T-helper 17 cell (primary cell): ENCODE measurements around the gene FOXN1. TPM values are rescaled to one million over a fixed set of nuclear protein-coding genes. Genes with fewer than 3 reads are reported as not detected.

ENCODE experiments used
- ATAC-seq: fragments of 150-1000 bp; cut with Tn5 transposase; 2 replicates; pipeline ENCODE4 v1.10.0; 2021; ENCODE audit warnings: mild to moderate bottlenecking, moderate library complexity
- DNase-seq, 3 donors: peaks; one replicate each; pipeline versions ENCODE4 v3.0.0 to v3.0.0-alpha.2; 2020 to 2021
- H3K9me3 ChIP-seq: one replicate; pipeline ENCODE4 v1.7.0; 2013; ENCODE audit warnings: low read length, mild to moderate bottlenecking; ENCODE audit not compliant: control insufficient read depth, poor library complexity, severe bottlenecking
- H3K27ac Mint-ChIP-seq: one replicate; pipeline ENCODE4 v1.8.0; 2022; ENCODE audit warnings: mild to moderate bottlenecking, moderate library complexity, mixed read lengths
- H3K27me3 Mint-ChIP-seq: one replicate; pipeline ENCODE4 v1.8.0; 2022; ENCODE audit warnings: mixed read lengths
- H3K36me3 Mint-ChIP-seq: one replicate; pipeline ENCODE4 v1.8.0; 2022; ENCODE audit warnings: low read depth, mixed read lengths
- H3K4me1 Mint-ChIP-seq: one replicate; pipeline ENCODE4 v1.8.0; 2022; ENCODE audit warnings: mild to moderate bottlenecking, mixed read lengths
- H3K4me3 Mint-ChIP-seq: one replicate; pipeline ENCODE4 v1.8.0; 2022; ENCODE audit warnings: mild to moderate bottlenecking, moderate library complexity, mixed read lengths
- total RNA-seq, 4 donors: library from RNA in 2 of 4; stranded (reverse) in 2 of 4; gene quantifications; one replicate each; pipeline ENCODE4 v1.2.3 and lab custom pipeline; 2022 to 2026

The FOXN1 gene
- total RNA-seq, 2 donors from 2014 or later, result not detected

DNA sequence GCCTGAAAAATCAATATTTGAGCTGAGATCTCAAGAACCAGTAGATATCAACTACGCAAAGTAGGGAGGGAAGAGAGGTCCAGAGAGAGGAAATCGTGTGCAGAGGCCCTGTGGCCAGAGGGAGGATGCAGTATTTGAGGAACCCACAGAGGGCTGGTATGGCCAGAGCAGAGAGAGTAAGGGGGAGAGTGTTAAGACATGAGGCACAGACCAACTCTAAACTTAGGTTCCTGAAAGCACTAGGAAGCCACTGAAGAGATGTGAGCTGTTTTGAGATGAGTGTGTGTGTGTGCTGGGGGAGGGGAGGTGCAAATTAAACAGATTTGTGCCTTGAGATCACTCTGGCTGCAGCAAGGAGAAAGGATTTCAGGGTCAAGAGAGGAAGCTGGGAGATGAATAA, 21.9 kb upstream of the FOXN1 start:
- DNase-seq (no peak), ATAC-seq (no peak)
- peaks cover 9% of the 10 kb centered on the region for H3K4me1 Mint-ChIP-seq
- H3K27ac Mint-ChIP-seq, result no peak overlapping the region
- H3K9me3 ChIP-seq, result no peaks in the 10 kb centered on the region
- no peak overlapping the region for H3K4me3 Mint-ChIP-seq
- H3K27me3 Mint-ChIP-seq, result peaks cover 27% of the 10 kb centered on the region
- H3K36me3 Mint-ChIP-seq, result peaks cover 3% of the 10 kb centered on the region

DNA sequence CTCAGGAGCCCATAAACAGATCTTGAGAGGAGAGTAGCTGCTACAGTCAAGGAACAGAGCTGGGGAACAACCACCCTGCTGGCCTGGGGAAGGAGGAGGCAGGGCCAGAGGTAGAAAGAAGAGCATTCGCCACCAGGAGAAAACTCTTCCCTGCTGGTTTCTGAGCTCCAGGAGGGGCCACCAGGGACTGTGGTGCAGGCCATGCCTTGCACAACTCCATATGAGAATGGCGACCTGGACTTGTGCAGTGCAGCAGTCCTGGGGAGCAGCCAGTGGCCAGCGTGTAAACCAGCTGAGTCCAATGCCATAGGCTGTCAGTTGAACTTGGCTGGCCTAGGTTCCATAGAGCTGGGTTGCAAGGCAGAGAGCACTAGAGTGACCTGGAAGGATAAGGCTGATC, 21.1 kb upstream of the FOXN1 start:
- H3K27me3 Mint-ChIP-seq, result peaks cover 27% of the 10 kb centered on the region
- no peak overlapping the region for H3K27ac Mint-ChIP-seq
- H3K36me3 Mint-ChIP-seq, result peaks cover 3% of the 10 kb centered on the region
- H3K4me3 Mint-ChIP-seq, result no peak overlapping the region
- DNase-seq, result no peak
- peaks cover 9% of the 10 kb centered on the region for H3K4me1 Mint-ChIP-seq
- H3K9me3 ChIP-seq, result no peaks in the 10 kb centered on the region
- no peak for ATAC-seq

GRCh38 chr17:28487881-28488532, 18.1 kb upstream of the FOXN1 start:
- peaks cover 5% of the 10 kb centered on the region for H3K36me3 Mint-ChIP-seq
- DNase-seq (no peak), ATAC-seq (no peak)
- H3K27me3 Mint-ChIP-seq, result peaks cover 39% of the 10 kb centered on the region
- no peaks in the 10 kb centered on the region for H3K9me3 ChIP-seq
- H3K4me1 Mint-ChIP-seq, result peaks cover 8% of the 10 kb centered on the region
- no peak overlapping the region for H3K27ac Mint-ChIP-seq
- no peak overlapping the region for H3K4me3 Mint-ChIP-seq

DNA sequence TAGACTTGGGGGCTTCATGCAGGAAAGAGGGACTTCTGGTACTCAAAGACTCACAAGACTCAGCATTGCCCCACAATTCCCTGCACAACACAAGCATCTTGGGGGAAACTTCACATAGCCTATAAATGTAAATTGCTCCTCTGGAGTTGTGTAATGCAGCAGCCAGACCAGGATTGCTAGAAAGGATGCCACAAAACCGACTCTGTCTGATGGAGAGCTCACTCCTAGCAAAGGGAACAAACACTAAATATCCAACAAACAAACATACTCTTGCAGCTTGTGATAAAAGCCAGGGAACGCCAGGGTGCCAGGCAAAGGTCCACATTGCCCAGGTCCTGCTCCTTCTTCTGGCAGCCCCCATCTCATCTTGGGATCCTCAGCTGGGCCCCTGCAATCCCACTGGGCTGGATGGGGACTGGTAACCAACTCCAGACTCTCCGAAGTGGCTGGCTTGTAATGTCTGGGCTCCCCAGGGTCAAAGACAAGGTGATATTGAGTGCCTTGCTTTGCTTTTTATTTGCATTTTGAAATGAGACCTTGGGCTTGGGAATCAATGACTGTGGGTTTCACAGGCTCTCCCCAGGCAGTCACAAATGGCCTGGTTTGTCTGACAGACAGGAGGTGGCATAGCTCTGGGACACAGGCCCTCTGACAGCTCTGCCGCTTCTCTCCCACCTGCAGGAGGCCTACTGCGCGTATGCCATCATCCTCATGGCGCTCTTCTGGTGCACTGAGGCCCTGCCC, 17.4 kb upstream of the FOXN1 start:
- peaks cover 43% of the 10 kb centered on the region for H3K27me3 Mint-ChIP-seq
- no peaks in the 10 kb centered on the region for H3K9me3 ChIP-seq
- DNase-seq (no peak), ATAC-seq (no peak)
- peaks cover 5% of the 10 kb centered on the region for H3K36me3 Mint-ChIP-seq
- peaks cover 8% of the 10 kb centered on the region for H3K4me1 Mint-ChIP-seq
- no peak overlapping the region for H3K4me3 Mint-ChIP-seq
- no peak overlapping the region for H3K27ac Mint-ChIP-seq

DNA sequence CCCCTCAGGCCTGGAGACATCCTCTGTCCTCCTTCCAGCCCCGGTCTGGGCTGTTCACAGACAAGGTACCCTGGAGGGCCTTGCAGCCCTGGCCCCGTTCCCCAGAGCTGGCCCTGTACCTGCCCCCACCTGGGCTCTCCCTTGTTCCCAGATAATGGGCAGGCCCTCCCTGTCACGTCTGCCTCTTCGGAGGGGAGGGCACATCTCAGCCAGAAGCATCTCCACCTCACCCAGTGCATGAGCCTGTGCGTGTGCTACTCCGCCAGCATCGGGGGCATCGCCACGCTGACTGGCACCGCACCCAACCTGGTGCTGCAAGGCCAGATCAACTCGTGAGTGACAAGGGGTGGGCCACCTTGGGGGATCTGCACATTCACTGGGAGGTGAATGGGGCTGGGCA, 14.9 kb upstream of the FOXN1 start:
- DNase-seq, result no peak
- Mint-ChIP-seq H3K27me3 (peaks cover 26% of the 10 kb centered on the region), H3K27ac (no peak overlapping the region), H3K4me3 (no peak overlapping the region), H3K4me1 (peaks cover 2% of the 10 kb centered on the region), H3K36me3 (peaks cover 2% of the 10 kb centered on the region)
- no peak for ATAC-seq
- no peaks in the 10 kb centered on the region for H3K9me3 ChIP-seq

- no peak for ATAC-seq
- Mint-ChIP-seq H3K27me3 (peaks cover 24% of the 10 kb centered on the region), H3K4me1 (peaks cover 2% of the 10 kb centered on the region), H3K4me3 (no peak overlapping the region), H3K27ac (no peak overlapping the region), H3K36me3 (peaks cover 2% of the 10 kb centered on the region)
- no peak for DNase-seq
- H3K9me3 ChIP-seq, result no peaks in the 10 kb centered on the region
These were observed 14.3 kb upstream of the FOXN1 start for GRCh38 chr17:28491860-28492259.

DNA sequence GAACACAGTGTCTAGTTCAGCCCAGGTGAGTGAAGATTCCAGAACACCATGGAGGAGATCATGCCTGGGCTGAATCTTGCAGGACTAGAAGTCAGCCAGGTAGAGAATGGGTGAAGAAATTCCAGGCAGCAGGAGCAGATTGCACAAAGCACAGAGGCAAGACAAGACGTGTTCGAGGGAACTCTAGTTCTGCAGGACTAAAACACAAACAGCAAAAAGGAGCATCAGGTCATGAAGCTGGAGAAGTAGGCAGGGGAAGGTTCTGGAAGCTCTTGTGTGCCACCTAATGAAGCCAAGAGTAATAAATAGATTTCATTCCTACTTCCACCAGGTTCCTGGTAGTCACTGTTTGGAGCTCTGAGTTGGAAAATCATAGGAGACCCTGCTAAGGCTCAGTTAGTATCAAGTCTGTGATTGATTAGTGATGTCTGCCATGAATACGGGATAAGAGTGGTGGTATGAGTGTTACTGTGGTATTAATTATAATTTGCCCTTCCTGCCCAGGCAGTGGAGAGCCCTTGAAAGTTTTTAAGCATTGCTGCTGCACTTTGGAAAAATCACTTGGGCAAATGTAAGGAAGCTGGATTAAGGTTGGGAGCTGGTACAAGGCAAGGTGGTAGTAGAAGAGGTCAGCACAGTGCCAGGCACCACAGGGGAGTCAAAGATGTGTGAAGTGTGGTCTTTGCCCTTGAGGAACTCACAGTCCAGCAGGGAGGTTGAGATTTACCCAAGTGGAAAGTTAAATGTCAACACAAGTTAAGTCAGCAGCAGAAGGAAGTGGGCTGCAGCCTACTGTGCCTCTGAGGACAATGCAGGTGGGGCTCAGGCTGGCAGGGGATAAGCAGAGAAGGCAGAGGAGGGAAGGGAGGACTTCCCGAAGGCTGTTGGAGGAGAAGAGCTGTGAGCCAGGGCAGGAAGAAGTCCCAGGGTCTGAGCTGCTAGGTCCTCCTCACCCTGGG, 13.5 kb upstream of the FOXN1 start:
- DNase-seq (no peak), ATAC-seq (no peak)
- Mint-ChIP-seq H3K27ac (no peak overlapping the region), H3K4me3 (no peak overlapping the region), H3K4me1 (peaks cover 2% of the 10 kb centered on the region), H3K36me3 (peaks cover 2% of the 10 kb centered on the region), H3K27me3 (peaks cover 24% of the 10 kb centered on the region)
- no peaks in the 10 kb centered on the region for H3K9me3 ChIP-seq

DNA sequence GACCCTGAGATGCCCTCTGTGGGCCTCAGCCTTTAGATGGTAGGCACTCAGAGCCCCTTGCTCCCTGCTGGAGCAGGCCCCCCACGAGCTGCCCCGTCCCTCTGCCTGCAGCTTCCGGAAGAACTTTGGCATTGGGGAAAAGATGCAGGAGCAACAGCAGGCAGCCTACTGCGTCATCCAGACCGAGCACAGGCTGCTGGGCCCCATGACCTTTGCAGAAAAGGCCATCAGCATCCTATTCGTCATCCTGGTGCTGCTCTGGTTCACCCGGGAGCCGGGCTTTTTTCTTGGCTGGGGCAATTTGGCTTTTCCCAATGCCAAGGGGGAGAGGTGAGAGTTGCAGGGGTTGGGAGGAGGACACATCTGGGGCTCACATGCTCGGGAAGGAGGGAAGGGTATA, 12.7 kb upstream of the FOXN1 start:
- no peak for ATAC-seq
- peaks cover 2% of the 10 kb centered on the region for H3K4me1 Mint-ChIP-seq
- no peaks in the 10 kb centered on the region for H3K9me3 ChIP-seq
- no peak overlapping the region for H3K4me3 Mint-ChIP-seq
- H3K27ac Mint-ChIP-seq, result no peak overlapping the region
- peaks cover 24% of the 10 kb centered on the region for H3K27me3 Mint-ChIP-seq
- peaks cover 2% of the 10 kb centered on the region for H3K36me3 Mint-ChIP-seq
- DNase-seq, result no peak

DNA sequence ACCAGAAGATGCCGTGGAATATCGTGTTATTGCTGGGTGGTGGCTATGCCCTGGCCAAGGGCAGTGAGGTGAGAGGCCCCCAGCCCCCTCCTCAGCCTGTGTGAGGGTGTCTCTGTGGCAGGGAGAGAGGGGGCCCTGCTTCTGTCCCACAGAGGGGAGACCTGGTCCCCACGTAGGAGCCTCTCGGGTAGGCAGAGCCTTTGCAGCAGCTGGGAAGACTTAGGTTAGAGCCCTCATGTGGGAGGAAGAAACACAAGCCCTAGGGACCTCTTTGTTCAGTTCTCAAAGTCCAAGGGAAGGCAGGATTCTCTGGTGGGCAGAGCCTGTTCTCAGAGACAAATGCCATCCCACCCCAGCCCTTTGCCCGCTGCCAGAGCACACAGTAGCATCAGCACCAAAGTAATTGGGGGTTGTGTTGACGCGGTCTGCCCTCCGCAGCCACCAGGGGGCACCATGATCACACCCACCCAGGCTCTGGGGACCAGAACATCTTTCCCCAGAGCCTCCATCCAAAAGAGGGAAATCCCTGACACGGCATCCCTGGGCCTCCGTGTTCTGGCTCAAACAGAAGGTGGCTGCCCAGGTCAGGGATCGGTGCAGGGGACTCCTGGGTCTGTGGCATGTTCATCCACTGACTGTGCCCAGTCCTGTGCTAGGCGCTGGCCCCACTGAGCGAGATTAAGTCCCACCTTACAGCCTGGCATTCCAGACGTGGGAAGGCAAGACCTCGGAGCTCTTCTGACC, 11.5 kb upstream of the FOXN1 start:
- Mint-ChIP-seq H3K27me3 (peaks cover 24% of the 10 kb centered on the region), H3K4me3 (no peak overlapping the region), H3K27ac (no peak overlapping the region), H3K4me1 (peaks cover 2% of the 10 kb centered on the region), H3K36me3 (peaks cover 2% of the 10 kb centered on the region)
- no peaks in the 10 kb centered on the region for H3K9me3 ChIP-seq
- peak; percentile 63 to 76 (median 65) for DNase-seq
- peak; percentile 92 for ATAC-seq

DNA sequence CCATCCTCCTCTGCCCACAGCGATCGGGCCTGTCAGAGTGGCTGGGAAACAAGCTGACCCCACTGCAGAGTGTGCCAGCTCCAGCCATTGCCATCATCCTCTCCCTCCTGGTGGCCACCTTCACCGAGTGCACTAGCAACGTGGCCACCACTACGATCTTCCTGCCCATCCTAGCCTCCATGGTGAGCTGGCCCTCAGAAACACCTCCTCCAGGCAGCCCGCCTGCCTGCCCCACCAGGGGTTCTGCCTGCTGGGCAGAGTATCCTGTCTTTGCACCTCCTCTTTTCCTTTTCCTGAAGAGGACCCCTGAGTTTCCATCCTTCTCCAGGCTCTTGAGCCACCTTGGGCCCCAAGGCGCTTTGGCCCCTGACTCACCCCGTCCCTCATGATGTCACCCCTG, 10.5 kb upstream of the FOXN1 start:
- H3K27me3 Mint-ChIP-seq, result peaks cover 24% of the 10 kb centered on the region
- peaks cover 4% of the 10 kb centered on the region for H3K4me1 Mint-ChIP-seq
- ATAC-seq (no peak), DNase-seq (no peak)
- peaks cover 2% of the 10 kb centered on the region for H3K36me3 Mint-ChIP-seq
- no peak overlapping the region for H3K27ac Mint-ChIP-seq
- H3K9me3 ChIP-seq, result no peaks in the 10 kb centered on the region
- H3K4me3 Mint-ChIP-seq, result no peak overlapping the region

GRCh38 chr17:28497931-28498330, 8.2 kb upstream of the FOXN1 start:
- Mint-ChIP-seq H3K27ac (no peak overlapping the region), H3K36me3 (no peaks in the 10 kb centered on the region), H3K4me1 (peaks cover 4% of the 10 kb centered on the region), H3K4me3 (no peak overlapping the region), H3K27me3 (peaks cover 7% of the 10 kb centered on the region)
- DNase-seq (no peak), ATAC-seq (no peak)
- no peaks in the 10 kb centered on the region for H3K9me3 ChIP-seq

DNA sequence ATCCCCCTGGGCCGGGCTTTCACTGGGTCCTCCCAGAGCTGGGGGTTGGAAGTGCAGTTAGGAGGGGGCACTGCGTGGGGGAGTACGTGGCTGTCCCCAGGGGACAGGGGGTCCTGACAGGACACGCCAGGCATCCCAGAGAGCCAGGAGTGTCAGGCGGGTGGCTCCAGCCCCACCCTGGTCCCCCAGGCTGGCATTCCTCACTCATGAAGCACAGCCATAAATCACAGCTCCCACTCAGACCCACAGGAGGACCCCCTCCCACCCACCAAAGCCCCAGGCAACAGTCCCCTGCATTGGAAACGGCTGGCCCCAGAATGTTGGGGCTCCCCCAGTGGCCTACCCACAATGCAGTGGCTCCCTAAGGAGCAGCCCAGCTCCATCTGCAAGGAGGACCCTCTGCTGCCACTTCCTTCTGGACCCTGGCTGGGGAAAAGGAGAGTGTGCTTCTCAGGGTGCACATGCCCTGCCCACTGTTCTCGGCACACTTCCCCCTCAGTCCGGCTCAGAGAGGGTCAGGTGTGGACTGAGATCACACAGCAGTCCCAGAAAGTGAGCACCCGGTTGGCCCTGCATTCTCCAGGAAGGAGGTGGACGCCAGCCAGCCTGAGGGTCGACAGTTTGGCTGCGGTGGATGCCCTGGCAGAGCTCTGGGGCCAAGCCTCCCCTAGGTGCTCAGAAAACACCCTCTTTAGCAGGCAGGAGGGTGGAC, 7.3 kb upstream of the FOXN1 start:
- Mint-ChIP-seq H3K36me3 (no peaks in the 10 kb centered on the region), H3K27me3 (no peaks in the 10 kb centered on the region), H3K4me3 (no peak overlapping the region), H3K27ac (no peak overlapping the region), H3K4me1 (peaks cover 4% of the 10 kb centered on the region)
- no peaks in the 10 kb centered on the region for H3K9me3 ChIP-seq
- ATAC-seq, result no peak
- DNase-seq, result no peak
